ENCODE results near the gene RTKN. TPM values are rescaled to one million over a fixed set of nuclear protein-coding genes. Genes with fewer than 3 reads are reported as not detected.

Gene RTKN
- total and polyA plus RNA-seq, 12 donors, result 9.3 to 33.9 (median 16.2) TPM

GRCh38 chr2:74439803-74440377, 1.8 kb downstream of the RTKN start:
- no peak for TF ChIP-seq CTCF (IDR thresholded peaks at IDR 0.05)
- peaks cover 0 to 7% (median 0%) of the 10 kb centered on the region in 9 donors for H3K36me3 ChIP-seq
- peak overlapping the region; percentile 51 to 97 (median 87) for H3K27ac ChIP-seq
- no peaks in the 10 kb centered on the region for H3K9me3 ChIP-seq
- intact Hi-C loops (cut with DNase I), result loop anchor here in 1 of 10 donors (2.0 kb wide), 1 partner anchor 19 kb away; the partner anchor contains the start of genes C2orf81 and WDR54
- peaks cover 6 to 72% (median 57%) of the 10 kb centered on the region in 9 donors for H3K4me1 ChIP-seq
- ATAC-seq (peak; percentile 40 to 72 (median 67)), DNase-seq (peak; percentile 82 to 83)
- WGBS, 2 donors, result 5 to 7% methylated on average over 14 of the region's 14 CpGs
- peak overlapping the region; percentile 31 to 71 (median 58) for H3K4me3 ChIP-seq
- peaks cover 0 to 43% (median 0%) of the 10 kb centered on the region in 7 donors for H3K27me3 ChIP-seq

GRCh38 chr2:74439373-74439772, 2.4 kb downstream of the RTKN start:
- peaks cover 0 to 43% (median 0%) of the 10 kb centered on the region in 7 donors for H3K27me3 ChIP-seq
- peaks cover 0 to 7% (median 0%) of the 10 kb centered on the region in 9 donors for H3K36me3 ChIP-seq
- ATAC-seq, result no peak
- H3K4me3 ChIP-seq, result peak overlapping the region; percentile 31 to 71 (median 58)
- no peak for DNase-seq
- no peaks in the 10 kb centered on the region for H3K9me3 ChIP-seq
- intact Hi-C loops (cut with DNase I), result loop anchor here in 1 of 10 donors (2.0 kb wide), 1 partner anchor 19 kb away; the partner anchor contains the start of genes C2orf81 and WDR54
- peaks cover 6 to 73% (median 56%) of the 10 kb centered on the region in 9 donors for H3K4me1 ChIP-seq
- no peak for TF ChIP-seq CTCF (IDR thresholded peaks at IDR 0.05)
- 31 to 43% methylated on average over 3 of the region's 3 CpGs for WGBS, 2 donors
- H3K27ac ChIP-seq, result peak overlapping the region; percentile 51 to 97 (median 87)

GRCh38 chr2:74438248-74438647, 3.5 kb downstream of the RTKN start:
- no peak for ATAC-seq
- no peaks in the 10 kb centered on the region for H3K9me3 ChIP-seq
- H3K36me3 ChIP-seq, result peaks cover 0 to 7% (median 0%) of the 10 kb centered on the region in 9 donors
- peak overlapping the region in 3 of 10 donors; percentile 9 to 97 (median 92) for H3K27ac ChIP-seq
- TF ChIP-seq CTCF (IDR thresholded peaks at IDR 0.05), result no peak
- H3K4me1 ChIP-seq, result peaks cover 6 to 65% (median 48%) of the 10 kb centered on the region in 9 donors
- peaks cover 0 to 42% (median 0%) of the 10 kb centered on the region in 7 donors for H3K27me3 ChIP-seq
- intact Hi-C loops (cut with DNase I), result loop anchor here in 1 of 10 donors (2.0 kb wide), 1 partner anchor 17 kb away; the partner anchor contains the start of genes C2orf81 and WDR54
- no peak for DNase-seq
- peak overlapping the region in 2 of 10 donors; percentile 8 to 58 for H3K4me3 ChIP-seq
- WGBS, 2 donors, result 90 to 97% methylated on average over 1 of the region's 1 CpG

- 66 to 71% methylated on average over 6 of the region's 6 CpGs for WGBS, 2 donors
- Histone ChIP-seq H3K4me1 (peaks cover 4 to 62% (median 45%) of the 10 kb centered on the region in 9 donors), H3K36me3 (peaks cover 0 to 12% (median 0%) of the 10 kb centered on the region in 9 donors), H3K27me3 (peaks cover 0 to 31% (median 0%) of the 10 kb centered on the region in 7 donors), H3K27ac (peak overlapping the region in 8 of 10 donors; percentile 2 to 55 (median 37)), H3K4me3 (peak overlapping the region in 4 of 10 donors; percentile 5 to 36 (median 26)), H3K9me3 (no peaks in the 10 kb centered on the region)
- no peak for DNase-seq
- TF ChIP-seq CTCF (IDR thresholded peaks at IDR 0.05), result no peak
- intact Hi-C loops (cut with DNase I), result no loop called here
- no peak for ATAC-seq
Measured at GRCh38 chr2:74436848-74437695, 4.7 kb downstream of the RTKN start.

Measured in heart right ventricle (tissue), 16 donors.